Stimulated activated CD4-positive, alpha-beta T cell treated with anti-CD3 and anti-CD28 coated beads, Interleukin-12 subunit alpha, Interleukin-12 subunit beta, amount 100 ng/mL, for 24 hours (primary cell): ENCODE results near the gene MAPK8IP1.
"Not testable (repeated sequence)": the region's sequence is repeated elsewhere in the genome, so short reads cannot be mapped to it uniquely, and the experiment has no call there.

Experiments
- DNase-seq, 2 experiments: peaks; one replicate each; pipeline ENCODE4 v3.0.0-alpha.2; 2020; ENCODE audit warnings: low read depth in 2 of 2

The MAPK8IP1 gene

DNA sequence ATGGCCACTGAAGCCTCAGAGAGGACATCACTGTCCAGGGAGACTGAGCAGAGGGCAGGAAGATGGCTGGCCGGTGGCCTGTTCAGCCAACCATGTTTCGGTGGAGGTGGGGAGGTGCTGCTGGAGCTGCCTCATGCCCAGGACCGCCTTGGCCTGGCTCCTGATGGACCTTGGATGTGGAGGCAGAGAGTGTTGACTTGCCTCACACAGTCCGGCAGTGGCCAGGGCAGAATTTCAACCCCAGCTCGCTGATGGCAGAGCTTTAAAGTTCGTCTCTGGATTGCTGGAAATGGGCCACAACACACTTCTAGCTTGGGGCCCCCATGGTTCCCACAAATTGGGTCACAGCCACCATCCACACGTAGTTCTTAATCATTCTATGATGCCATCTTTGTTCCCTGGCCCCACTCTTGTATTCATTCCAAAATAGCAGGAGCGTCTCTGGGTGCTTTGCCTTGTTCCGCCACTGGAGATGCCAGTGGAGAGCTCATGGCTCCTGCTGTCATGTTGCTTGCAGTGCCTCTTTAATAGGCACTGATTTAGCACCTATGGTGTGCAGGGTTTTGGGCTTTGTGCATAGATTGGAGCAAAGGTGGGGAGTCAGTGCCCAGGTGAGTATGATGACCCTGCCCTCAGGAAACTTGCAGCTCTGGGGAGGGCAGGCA, 5.6 kb downstream of the MAPK8IP1 start:
- no peak for DNase-seq

GRCh38 chr11:45892856-45893255, 7.4 kb downstream of the MAPK8IP1 start:
- DNase-seq = no peak

GRCh38 chr11:45894555-45895247, 9.2 kb downstream of the MAPK8IP1 start:
- no peak for DNase-seq

DNA sequence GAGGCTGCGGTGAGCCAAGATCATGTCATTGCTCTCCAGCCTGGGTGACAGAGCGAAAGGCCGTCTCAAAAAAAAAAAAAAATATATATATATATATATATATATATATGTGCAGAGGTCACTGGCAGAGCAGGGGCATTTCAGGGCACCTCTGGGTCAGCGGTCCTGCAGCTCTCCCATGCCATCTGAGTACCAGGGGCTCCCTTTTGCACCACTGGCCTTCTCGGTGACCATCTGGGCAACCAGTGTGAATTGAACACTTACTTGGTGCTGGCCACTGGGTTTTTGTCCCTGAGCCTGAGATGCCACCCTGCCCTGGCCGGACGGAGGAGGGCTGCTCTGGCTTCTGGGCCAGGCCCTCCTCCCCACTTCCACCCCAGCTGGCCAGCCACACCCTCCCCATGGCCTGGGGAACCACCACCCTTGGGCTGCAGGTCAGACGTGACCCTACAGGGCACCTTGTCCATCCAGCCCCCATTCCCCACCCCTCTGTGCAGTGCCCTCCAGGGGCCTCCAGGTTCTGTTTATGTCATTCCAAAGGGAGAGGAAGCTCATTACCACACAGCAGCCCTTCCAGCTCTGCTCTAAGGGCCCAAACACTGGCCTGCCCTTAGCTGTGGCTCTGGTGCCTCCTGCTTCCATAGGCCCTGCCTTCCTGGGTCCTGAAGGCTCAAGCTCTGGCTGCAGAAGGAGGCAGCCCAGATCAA, 10.3 kb downstream of the MAPK8IP1 start:
- no peak for DNase-seq

DNA sequence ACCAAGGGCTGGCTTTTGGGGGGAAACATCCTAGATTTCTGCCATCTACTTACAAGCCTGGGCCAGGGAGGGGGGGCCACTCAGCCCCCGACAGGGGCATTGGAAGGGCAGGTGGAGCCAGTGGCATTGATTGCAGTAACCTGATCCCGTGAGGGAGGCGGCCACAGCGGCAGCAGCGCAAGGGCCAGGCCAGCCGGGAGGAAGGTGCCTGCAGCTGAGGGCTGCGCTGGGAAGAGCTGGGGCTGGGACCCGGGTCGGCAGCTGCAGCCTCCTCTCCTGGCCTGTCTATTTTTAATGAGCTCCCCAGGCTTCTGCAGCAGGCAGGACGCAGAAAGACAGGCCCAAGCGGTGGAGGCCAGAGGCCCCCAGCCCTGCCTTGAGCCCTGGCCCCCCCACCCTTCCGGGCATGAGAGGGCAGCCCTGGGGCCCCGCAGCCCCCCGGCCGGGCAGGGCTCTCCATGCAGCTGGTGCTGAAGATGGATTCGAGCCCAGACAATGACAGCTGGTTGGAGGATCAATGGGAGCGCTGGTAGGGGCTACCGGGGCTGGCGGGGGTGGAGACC, 11.1 kb downstream of the MAPK8IP1 start:
- DNase-seq = no peak

GRCh38 chr11:45897556-45897955, 12.1 kb downstream of the MAPK8IP1 start:
- no peak for DNase-seq

- no peak for DNase-seq
Measured at GRCh38 chr11:45899086-45899447, 13.6 kb downstream of the MAPK8IP1 start.

- DNase-seq = peak; percentile 38 to 46
Measured at GRCh38 chr11:45899448-45900174, 14.2 kb downstream of the MAPK8IP1 start.

GRCh38 chr11:45900175-45900800, 14.8 kb downstream of the MAPK8IP1 start:
- DNase-seq = not testable (repeated sequence)

DNA sequence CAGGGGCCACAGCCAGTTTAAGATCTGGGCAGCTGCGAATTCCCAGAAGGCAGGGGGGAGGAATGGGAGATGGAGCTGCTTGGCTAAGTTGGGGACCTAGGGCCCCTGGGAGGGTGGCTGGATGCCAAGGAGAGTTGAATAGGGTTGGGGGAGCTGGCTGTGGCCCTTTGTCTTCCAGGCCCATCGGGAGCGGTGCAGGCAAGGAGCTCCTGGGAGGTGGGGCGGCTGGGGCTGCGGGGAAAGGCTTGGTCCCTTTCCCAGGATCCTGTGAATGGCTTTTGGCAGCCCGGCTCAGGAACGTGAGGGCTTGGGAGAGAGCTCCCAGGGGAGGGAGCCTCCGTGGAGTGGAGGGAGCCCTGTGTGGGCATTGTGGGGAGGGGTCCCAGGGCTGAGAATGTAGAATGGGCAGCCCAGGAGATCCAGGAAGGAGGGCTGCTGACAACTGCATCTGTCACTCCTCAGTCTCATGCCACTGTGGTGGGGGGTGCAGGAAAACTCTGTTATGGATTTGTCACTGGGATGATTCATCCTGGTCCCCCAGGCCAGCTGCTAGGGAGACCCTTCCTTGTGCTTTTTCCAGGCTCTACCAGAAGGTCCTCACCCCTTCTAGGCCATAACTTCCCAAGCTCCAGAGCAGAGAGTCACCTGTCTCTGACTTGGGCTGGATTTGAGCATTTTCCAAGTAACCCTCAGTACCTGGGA, 15.6 kb downstream of the MAPK8IP1 start:
- no peak for DNase-seq

- no peak for DNase-seq
Measured at GRCh38 chr11:45901626-45902025, 16.2 kb downstream of the MAPK8IP1 start.

GRCh38 chr11:45902452-45903380, 17.3 kb downstream of the MAPK8IP1 start:
- no peak for DNase-seq

DNA sequence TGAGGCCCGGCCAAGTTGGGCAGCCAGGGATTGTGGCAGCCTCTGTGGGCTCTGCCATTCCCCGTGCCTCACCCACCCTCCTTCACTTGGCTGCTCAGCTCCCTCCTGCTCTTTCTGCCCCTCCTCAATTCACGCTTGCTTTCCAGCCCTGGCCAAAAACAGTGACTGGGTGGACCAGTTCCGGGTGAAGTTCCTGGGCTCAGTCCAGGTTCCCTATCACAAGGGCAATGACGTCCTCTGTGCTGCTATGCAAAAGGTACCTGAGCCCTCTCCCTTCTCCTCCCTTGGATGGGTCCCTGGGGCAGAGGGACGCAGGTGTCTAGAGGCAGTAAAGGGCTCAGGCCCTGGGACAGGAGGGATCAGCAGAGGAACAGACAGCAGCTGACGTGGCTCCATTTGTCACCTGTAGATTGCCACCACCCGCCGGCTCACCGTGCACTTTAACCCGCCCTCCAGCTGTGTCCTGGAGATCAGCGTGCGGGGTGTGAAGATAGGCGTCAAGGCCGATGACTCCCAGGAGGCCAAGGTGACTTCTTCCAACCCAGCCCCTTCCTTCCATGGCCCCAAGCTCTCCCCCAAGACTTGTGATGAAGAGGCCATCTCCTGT, 19.0 kb downstream of the MAPK8IP1 start:
- no peak for DNase-seq

GRCh38 chr11:45905095-45905494, 19.6 kb downstream of the MAPK8IP1 start:
- no peak for DNase-seq

DNA sequence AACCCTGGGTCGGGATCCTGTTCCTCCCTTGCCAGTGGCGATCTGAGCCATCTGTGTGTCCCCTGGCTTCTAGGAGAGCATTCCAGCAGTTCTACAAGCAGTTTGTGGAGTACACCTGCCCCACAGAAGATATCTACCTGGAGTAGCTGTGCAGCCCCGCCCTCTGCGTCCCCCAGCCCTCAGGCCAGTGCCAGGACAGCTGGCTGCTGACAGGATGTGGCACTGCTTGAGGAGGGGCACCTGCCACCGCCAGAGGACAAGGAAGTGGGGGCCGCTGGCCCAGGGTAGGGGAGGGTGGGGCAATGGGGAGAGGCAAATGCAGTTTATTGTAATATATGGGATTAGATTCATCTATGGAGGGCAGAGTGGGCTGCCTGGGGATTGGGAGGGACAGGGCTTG, 20.1 kb downstream of the MAPK8IP1 start:
- DNase-seq = not testable (repeated sequence)

DNA sequence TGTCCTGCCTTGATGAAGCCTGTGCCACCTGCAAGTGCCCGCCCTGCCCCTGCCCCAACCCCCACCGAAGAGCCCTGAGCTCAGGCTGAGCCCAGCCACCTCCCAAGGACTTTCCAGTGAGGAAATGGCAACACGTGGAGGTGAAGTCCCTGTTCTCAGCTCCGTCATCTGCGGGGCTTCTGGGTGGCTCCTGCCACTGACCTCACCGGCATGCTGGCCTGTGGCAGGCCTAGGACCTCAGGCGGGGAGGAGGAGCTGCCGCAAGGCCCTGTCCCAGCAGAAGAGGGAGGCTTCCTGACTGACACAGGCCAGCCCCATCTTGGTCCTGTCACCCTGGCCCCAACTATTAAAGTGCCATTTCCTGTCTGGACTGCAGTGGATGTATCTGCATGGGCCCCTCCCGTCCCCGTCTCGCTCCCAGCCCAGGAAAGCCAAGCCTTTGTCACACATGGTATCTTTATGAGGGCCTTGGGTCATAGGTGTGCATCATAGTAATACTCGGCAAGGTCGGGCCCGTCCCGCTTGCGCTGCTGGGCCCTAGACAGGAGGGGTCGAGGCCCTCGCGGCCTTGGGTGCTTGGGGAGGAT, 20.7 kb downstream of the MAPK8IP1 start:
- no peak for DNase-seq

DNA sequence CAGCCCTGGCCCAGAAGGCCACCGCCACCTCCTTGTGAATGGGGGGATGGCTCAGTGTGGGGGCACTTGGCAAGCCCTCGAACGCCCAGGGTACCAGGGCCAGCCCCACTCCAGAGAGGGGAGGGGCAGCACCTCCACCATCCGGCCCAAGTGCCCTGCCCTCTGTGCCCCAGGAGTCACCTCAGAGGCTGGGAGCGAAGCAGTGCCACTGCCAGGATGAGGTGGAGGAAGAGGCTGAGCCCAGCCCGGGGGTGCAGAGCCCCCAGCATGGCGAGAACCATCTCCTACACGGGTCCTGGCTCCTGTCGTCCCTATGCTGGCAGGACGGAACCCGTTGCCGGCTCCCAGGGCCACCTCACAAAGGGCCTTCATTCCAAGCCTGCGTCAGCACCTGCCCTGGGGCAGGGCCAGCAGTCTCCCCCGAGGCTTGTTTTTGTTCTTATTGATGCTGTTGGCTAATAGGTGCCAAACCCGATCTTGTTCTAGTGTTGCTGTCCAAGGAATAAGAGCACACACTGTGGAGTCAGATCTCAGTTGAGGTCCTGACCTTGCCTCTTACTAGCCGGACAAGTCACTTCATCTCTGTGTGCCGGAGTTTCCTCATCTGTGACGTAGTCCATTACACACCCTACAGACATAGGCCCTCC, 21.6 kb downstream of the MAPK8IP1 start, which contains the start of gene FREY1:
FREY1 (minus strand) TSS at position 307 of the 647 bp plus-strand sequence; CDS start at position 281, 26 bp downstream.
- DNase-seq = no peak

- no peak for DNase-seq
Measured at GRCh38 chr11:45907911-45908370, 22.5 kb downstream of the MAPK8IP1 start.
